GM06990 (cell line): ENCODE results near the gene SPSB3.

Experiments
- DNase-seq: peaks from one replicate; pipeline ENCODE4 v3.0.0-alpha.2; 2011; ENCODE audit not compliant: insufficient read length; ENCODE audit errors: extremely low read depth
- H3K27me3 ChIP-seq: replicated peaks from 2 replicates; pipeline ENCODE4 v1.6.0; 2011; ENCODE audit warnings: low read length; ENCODE audit not compliant: control insufficient read depth, insufficient read depth
- H3K36me3 ChIP-seq: 2 replicates; pipeline ENCODE4 v1.5.1; 2011; ENCODE audit warnings: low read length; ENCODE audit not compliant: control insufficient read depth, insufficient read depth
- H3K4me3 ChIP-seq: replicated peaks from 2 replicates; pipeline ENCODE4 v1.5.1; 2011; ENCODE audit warnings: low read depth, mild to moderate bottlenecking, control low read depth, low read length
- TF ChIP-seq, protein P1 (sequence below): IDR thresholded peaks from 2 replicates; pipeline ENCODE4 v1.5.1; 2011; ENCODE audit warnings: low read length, control low read depth, mild to moderate bottlenecking, inconsistent platforms; ENCODE audit not compliant: insufficient read depth, poor library complexity, severe bottlenecking

SPSB3 gene

DNA sequence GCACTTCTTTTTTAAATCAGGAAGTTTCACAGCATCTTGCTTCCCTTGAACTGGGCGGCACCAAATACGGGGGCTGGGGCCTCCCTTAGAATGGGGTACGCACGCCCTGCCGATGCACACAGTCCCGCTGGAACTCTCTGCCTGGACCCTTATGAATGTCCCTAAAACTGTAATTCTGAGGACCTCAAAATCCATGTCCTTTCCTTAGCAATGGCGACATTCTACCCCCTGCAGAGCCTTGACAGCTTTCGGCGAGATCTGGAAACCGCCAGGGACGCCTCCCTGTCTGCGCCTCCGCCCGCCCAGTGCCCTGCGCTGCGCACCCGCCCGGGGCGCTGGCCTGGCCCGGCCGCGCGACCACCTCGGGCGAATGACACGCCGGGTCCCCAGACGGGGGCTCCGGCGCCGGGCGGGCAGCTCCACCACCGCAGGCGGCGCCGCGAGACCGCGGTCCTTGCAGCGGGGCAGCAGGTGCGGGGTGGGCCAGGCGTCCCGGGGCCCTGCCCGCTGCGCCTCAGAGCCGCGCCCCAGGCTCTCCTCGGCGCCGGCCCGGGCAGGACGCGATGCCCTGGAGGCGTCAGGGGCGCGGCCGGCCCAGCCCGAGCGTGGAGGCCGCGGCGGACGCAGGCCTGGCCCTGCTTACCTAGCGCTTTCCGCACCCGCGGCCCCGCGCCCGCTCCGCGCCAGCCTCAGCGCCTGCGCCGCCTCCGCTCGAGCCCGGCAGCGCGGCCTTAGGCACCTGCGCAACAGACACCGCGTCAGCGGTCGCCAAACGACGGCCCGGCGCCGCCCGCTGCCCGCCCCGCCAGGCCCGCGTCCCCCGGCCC, 43.7 kb upstream of the SPSB3 start:
- peak overlapping the region; percentile 87 for H3K4me3 ChIP-seq
- TF ChIP-seq, protein P1, sequence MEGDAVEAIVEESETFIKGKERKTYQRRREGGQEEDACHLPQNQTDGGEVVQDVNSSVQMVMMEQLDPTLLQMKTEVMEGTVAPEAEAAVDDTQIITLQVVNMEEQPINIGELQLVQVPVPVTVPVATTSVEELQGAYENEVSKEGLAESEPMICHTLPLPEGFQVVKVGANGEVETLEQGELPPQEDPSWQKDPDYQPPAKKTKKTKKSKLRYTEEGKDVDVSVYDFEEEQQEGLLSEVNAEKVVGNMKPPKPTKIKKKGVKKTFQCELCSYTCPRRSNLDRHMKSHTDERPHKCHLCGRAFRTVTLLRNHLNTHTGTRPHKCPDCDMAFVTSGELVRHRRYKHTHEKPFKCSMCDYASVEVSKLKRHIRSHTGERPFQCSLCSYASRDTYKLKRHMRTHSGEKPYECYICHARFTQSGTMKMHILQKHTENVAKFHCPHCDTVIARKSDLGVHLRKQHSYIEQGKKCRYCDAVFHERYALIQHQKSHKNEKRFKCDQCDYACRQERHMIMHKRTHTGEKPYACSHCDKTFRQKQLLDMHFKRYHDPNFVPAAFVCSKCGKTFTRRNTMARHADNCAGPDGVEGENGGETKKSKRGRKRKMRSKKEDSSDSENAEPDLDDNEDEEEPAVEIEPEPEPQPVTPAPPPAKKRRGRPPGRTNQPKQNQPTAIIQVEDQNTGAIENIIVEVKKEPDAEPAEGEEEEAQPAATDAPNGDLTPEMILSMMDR: no peak
- DNase-seq: peak; percentile 82
- peaks cover 3% of the 10 kb centered on the region; the same call in 1 of the 2 replicates for H3K36me3 ChIP-seq
- no peaks in the 10 kb centered on the region for H3K27me3 ChIP-seq

DNA sequence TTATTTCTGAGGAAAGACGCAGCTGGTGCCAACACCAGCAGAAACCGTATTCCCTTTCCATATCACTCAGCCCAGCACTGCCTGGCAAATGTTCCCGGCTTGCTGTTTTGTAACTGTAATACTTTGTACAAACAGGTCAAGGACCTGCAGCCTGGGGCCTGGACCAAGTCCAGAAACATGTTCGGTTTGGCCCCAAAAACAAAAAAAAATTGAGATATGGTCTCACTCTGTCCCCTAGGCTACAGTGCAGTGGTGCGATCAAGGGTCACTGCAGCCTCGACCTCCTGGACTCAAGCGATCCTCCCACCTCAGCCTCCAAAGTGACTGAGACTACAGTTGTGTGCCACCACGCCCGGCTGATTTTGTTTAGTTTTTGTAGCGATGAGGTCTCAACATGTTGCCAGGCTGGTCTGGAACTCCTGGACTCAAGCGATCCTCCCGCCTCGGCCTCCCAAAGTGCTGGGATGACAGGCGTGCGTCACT, 43.1 kb upstream of the SPSB3 start:
- H3K4me3 ChIP-seq: peak overlapping the region; percentile 87
- peaks cover 3% of the 10 kb centered on the region; the same call in 1 of the 2 replicates for H3K36me3 ChIP-seq
- no peak for DNase-seq
- TF ChIP-seq, protein P1: no peak
- H3K27me3 ChIP-seq: no peaks in the 10 kb centered on the region

DNA sequence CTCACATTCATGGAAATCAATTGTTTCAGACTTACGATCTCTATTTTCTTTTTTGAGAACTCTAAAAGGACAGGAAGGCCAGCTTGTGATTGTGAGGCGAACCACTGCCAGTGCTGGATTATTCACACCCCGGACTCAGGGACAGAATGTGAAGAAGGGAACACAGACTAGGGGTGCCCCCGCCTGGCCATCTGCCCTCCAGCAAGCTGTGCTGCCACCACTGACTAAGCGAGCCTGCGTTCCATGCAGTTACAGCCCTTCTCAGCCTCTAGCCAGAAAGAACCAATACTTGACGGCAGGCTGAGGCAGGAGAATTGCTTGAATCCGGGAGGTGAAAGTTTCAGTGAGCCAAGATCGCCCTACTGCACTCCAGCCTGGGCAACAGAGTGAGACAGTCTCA, 41.5 kb upstream of the SPSB3 start:
- TF ChIP-seq, protein P1: peak; percentile 61
- peak; percentile 34 for DNase-seq
- no peaks in the 10 kb centered on the region for H3K27me3 ChIP-seq
- no peak overlapping the region for H3K4me3 ChIP-seq
- peaks cover 3% of the 10 kb centered on the region; the same call in 1 of the 2 replicates for H3K36me3 ChIP-seq

DNA sequence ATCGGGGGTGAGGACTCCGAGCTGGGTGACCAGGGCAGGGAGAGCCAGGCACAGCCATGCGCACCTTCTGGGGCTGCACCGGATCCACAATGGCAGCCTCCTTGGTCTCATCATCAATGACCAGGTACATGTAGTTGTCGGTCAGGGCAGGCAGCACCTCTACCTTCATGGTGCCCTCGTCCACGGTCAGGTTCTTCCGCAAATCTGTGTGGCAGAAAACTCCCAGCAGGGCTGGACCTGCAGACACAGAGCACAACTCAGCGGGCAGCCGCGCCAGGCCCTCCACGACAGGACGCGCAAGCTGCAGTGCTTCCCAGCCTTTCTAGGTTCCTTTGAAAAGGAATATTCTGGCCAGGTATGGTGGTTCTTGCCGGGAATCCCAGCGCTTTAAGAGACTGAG, 40.4 kb upstream of the SPSB3 start:
- TF ChIP-seq, protein P1: no peak
- no peak for DNase-seq
- Histone ChIP-seq H3K4me3 (no peak overlapping the region), H3K36me3 (peaks cover 5% of the 10 kb centered on the region), H3K27me3 (no peaks in the 10 kb centered on the region)

DNA sequence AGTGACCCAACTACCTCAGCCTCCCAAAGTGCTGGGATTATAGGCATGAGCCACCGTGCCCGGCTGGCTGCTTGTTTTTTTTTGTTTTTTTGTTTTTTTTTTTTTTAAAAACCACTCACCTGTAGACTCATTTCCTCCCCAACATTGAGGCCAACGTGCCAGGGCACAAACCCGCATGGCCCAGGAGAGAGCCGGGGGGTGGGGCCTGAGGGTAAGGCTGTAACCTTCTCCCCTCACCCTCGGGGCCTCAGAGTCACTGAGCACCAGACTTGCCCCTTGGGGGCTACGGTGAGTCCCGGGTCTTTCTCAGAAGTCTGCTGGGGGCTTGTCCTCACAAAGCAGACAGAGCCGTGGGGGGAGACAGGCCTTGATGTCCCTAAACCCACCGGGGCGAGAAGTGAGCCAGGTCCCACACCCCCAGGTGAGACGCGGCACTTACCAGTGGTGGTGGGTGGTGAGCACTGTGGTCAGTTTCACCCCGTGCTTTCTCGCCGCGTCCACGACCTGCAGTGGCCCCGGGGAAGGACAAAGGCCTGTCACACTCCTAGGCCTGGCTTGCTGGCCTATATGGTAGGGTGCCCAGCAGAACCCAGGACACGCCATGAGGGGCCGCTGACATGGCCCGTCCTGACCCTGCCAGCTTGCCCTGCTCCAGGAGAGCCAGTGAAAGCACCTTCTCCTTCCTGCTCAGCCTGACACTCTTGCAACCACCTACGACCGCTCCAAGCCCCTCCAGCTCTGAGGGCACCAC, 39.7 kb upstream of the SPSB3 start:
- TF ChIP-seq, protein P1: no peak
- Histone ChIP-seq H3K36me3 (peaks cover 5% of the 10 kb centered on the region), H3K27me3 (no peaks in the 10 kb centered on the region), H3K4me3 (no peak overlapping the region)
- DNase-seq: no peak
